Esophagus muscularis mucosa (tissue), 4 donors: ENCODE results near the gene KRT40. TPM values are rescaled to one million over a fixed set of nuclear protein-coding genes. Genes with fewer than 3 reads are reported as not detected.
"Not testable (repeated sequence)": the region's sequence is repeated elsewhere in the genome, so short reads cannot be mapped to it uniquely, and the experiment has no call there.

Experiments used
- DNase-seq: peaks from one replicate; pipeline ENCODE4 v3.0.0-alpha.2; 2017; ENCODE audit errors: extremely low spot score
- H3K27ac ChIP-seq, 4 donors: fragments of 200-600 bp; sonication (generic); replicated peaks in 1 of 4; 1 replicate in 3 of 4; 2 replicates in 1 of 4; pipeline ENCODE4 v1.5.1; 2016 to 2019; ENCODE audit warnings: mild to moderate bottlenecking in 1 of 4
- H3K27me3 ChIP-seq, 4 donors: fragments of 200-600 bp; sonication (generic); one replicate each; pipeline versions ENCODE4 v1.5.1 to v1.6.0; 2016 to 2019
- H3K36me3 ChIP-seq, 4 donors: fragments of 200-600 bp; sonication (generic); one replicate each; pipeline ENCODE4 v1.5.1; 2016 to 2019
- H3K4me1 ChIP-seq, 4 donors: fragments of 200-600 bp; sonication (generic); one replicate each; pipeline ENCODE4 v1.5.1; 2016 to 2019
- H3K4me3 ChIP-seq, 4 donors: fragments of 200-600 bp; sonication (generic); 1 replicate in 2 of 4; 2 replicates in 2 of 4; pipeline ENCODE4 v1.5.1; 2016 to 2019; ENCODE audit warnings: mild to moderate bottlenecking in 4 of 4, moderate library complexity in 1 of 4
- H3K9me3 ChIP-seq, 4 donors: fragments of 200-600 bp; sonication (generic); 1 replicate in 3 of 4; 2 replicates in 1 of 4; pipeline ENCODE4 v1.5.1; 2016 to 2019
- EP300 ChIP-seq: sonication (generic); formaldehyde crosslinking; IDR thresholded peaks from one replicate; pipeline ENCODE4 v1.6.1; 2017; ENCODE audit warnings: antibody characterized with exemption
- POLR2A ChIP-seq: fragments of 450-650 bp; IDR thresholded peaks from one replicate; pipeline ENCODE4 v1.6.1; 2017; ENCODE audit warnings: antibody characterized with exemption, moderate library complexity, mild to moderate bottlenecking, low read depth
- POLR2AphosphoS5 ChIP-seq, 2 donors: sonication (generic); formaldehyde crosslinking; IDR thresholded peaks; one replicate each; pipeline ENCODE4 v1.6.1; 2017; ENCODE audit warnings: antibody characterized with exemption in 2 of 2
- WGBS: methylation state at CpG from one replicate; pipeline ENCODE4 v1.1.5; 2018; 5-methylcytosine and 5-hydroxymethylcytosine counted together
- intact Hi-C: fragments of 100-400 bp; cut with DNase I; formaldehyde crosslinking; loops from one replicate; pipeline ENCODE4 v1.15.1; 2023
- total RNA-seq, 4 donors: library from RNA; depleted of rRNA; stranded (reverse); fragments of >200 nt; gene quantifications; one replicate each; pipeline versions ENCODE4 v1.1.0 to v1.2.1, GENCODE V29; 2016
- TF ChIP-seq, protein P1 (sequence below), 3 experiments: fragments of 200-600 bp in 2 of 3; fragments of 450-650 bp in 1 of 3; sonication (generic) in 2 of 3; IDR thresholded peaks; one replicate each; pipeline ENCODE4 v1.5.1; 2017 to 2019; ENCODE audit warnings: antibody characterized with exemption in 3 of 3, mild to moderate bottlenecking in 2 of 3, moderate library complexity in 1 of 3

KRT40 gene
- total RNA-seq, 4 donors from 2014 or later: not detected

DNA sequence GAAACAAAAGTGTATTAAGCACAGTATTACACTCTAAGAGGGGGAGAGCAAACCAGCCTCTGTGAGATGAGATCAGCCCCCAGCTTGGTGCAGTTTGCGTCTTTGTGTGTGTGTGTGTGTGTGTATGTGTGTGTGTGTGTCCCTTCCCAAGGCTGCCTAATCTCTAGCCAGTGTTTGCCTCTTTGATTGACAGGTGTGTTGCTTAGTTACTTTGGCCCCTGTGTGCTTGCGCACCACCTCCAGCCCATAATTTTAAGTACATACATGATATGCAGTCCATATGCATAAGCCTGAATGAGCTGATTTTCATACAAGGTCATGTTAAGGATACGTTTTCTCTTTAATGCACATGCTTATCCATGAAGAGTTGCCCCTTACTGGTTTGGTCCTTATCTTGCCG, 17.7 kb upstream of the KRT40 start:
- no peak for TF ChIP-seq EP300
- TF ChIP-seq, protein P1, sequence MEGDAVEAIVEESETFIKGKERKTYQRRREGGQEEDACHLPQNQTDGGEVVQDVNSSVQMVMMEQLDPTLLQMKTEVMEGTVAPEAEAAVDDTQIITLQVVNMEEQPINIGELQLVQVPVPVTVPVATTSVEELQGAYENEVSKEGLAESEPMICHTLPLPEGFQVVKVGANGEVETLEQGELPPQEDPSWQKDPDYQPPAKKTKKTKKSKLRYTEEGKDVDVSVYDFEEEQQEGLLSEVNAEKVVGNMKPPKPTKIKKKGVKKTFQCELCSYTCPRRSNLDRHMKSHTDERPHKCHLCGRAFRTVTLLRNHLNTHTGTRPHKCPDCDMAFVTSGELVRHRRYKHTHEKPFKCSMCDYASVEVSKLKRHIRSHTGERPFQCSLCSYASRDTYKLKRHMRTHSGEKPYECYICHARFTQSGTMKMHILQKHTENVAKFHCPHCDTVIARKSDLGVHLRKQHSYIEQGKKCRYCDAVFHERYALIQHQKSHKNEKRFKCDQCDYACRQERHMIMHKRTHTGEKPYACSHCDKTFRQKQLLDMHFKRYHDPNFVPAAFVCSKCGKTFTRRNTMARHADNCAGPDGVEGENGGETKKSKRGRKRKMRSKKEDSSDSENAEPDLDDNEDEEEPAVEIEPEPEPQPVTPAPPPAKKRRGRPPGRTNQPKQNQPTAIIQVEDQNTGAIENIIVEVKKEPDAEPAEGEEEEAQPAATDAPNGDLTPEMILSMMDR (IDR thresholded peaks at IDR 0.05): no peak
- TF ChIP-seq POLR2AphosphoS5 (IDR thresholded peaks at IDR 0.05): no peak
- no peak for TF ChIP-seq POLR2A
- 85% methylated on average over 4 of the region's 4 CpGs for WGBS
- no peaks in the 10 kb centered on the region for H3K4me1 ChIP-seq
- H3K36me3 ChIP-seq: no peaks in the 10 kb centered on the region
- no peak overlapping the region for H3K4me3 ChIP-seq
- intact Hi-C loops: no loop called here
- DNase-seq: no peak
- H3K27me3 ChIP-seq: peaks cover 0 to 12% (median 0%) of the 10 kb centered on the region in 4 donors
- no peaks in the 10 kb centered on the region for H3K9me3 ChIP-seq
- H3K27ac ChIP-seq: no peak overlapping the region

DNA sequence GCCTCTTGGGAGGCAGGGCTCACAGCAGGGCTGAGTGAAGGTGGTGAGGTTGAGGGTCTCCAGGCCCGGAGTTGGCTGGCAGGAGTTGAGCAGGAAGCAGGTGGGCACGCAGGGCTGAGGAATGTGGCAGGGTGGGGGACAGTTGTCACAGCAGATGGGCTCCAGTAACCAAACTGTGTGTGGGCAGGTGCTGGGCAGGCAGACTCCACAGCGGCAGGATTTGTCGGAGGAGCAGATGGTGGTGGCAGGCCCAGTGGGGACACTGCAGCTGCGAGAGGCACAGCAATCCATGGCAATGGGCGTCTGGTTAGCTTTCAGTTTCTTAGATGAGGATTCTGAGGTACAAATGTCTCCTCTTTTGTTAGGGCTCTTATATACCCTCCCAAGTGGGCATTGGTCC, 15.4 kb upstream of the KRT40 start, which contains the start of gene KRTAP3-2:
TSS of gene KRTAP3-2 (minus strand) at position 344 of the 400 bp plus-strand sequence. CDS start at position 291, 53 bp downstream.
- H3K36me3 ChIP-seq, H3K4me1 ChIP-seq, intact Hi-C loops, H3K4me3 ChIP-seq, DNase-seq, H3K27ac ChIP-seq, H3K9me3 ChIP-seq: not testable (repeated sequence)
- 90% methylated on average over 4 of the region's 6 CpGs for WGBS
- H3K27me3 ChIP-seq: peaks cover 0 to 12% (median 0%) of the 10 kb centered on the region in 4 donors

DNA sequence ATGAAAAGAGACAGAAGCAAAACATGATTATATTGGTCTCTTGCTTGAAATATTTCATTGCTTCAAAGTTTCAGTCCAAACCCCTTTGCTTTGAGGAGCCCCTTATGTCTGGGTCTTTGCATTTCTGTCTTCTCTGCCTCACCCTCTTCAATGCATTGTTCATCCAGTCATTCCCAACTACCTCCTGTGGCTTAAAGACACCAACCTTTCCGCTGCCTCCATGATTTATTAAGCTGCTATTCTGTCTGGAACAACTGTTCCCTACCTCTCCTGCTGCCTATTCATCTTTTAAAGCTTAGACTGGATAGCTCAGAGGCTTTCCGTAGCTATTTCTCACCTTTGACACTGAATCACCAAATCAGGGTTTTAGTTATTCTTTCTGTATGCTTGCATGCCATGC, 13.2 kb upstream of the KRT40 start:
- Histone ChIP-seq H3K36me3 (no peaks in the 10 kb centered on the region), H3K27ac (no peak overlapping the region), H3K27me3 (peaks cover 0 to 12% (median 0%) of the 10 kb centered on the region in 4 donors), H3K9me3 (no peaks in the 10 kb centered on the region), H3K4me3 (no peak overlapping the region), H3K4me1 (no peaks in the 10 kb centered on the region)
- intact Hi-C loops: no loop called here
- DNase-seq: no peak
- WGBS: 64% methylated on average over 2 of the region's 2 CpGs
- TF ChIP-seq, protein P1 (IDR thresholded peaks at IDR 0.05): no peak
- TF ChIP-seq POLR2A (no peak), EP300 (no peak), POLR2AphosphoS5 (IDR thresholded peaks at IDR 0.05) (no peak)

DNA sequence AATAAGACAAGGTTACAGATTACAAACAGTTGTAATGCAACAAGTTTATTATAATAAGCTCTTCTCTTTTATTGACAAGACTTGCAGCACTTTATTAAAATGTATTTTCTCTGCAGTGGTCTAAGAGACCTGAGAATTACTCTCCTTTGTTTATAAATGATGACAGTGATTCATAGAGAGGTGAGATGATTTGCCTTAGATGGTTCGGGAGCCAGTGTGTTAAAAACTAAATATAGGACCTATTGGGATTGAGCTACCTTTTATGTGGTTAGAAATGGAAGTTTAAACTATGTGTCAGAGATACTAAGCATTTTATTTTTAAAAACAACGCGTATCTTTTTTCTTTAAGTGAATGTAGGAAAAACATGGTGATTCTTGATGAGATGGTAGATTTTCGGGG, 12.7 kb upstream of the KRT40 start:
- H3K27ac ChIP-seq: no peak overlapping the region
- H3K27me3 ChIP-seq: peaks cover 0 to 12% (median 0%) of the 10 kb centered on the region in 4 donors
- intact Hi-C loops: no loop called here
- TF ChIP-seq POLR2AphosphoS5 (IDR thresholded peaks at IDR 0.05) (no peak), EP300 (no peak), POLR2A (no peak)
- TF ChIP-seq, protein P1 (IDR thresholded peaks at IDR 0.05): no peak
- H3K4me3 ChIP-seq: no peak overlapping the region
- no peaks in the 10 kb centered on the region for H3K4me1 ChIP-seq
- no peaks in the 10 kb centered on the region for H3K9me3 ChIP-seq
- 56% methylated on average over 4 of the region's 4 CpGs for WGBS
- H3K36me3 ChIP-seq: no peaks in the 10 kb centered on the region
- no peak for DNase-seq

DNA sequence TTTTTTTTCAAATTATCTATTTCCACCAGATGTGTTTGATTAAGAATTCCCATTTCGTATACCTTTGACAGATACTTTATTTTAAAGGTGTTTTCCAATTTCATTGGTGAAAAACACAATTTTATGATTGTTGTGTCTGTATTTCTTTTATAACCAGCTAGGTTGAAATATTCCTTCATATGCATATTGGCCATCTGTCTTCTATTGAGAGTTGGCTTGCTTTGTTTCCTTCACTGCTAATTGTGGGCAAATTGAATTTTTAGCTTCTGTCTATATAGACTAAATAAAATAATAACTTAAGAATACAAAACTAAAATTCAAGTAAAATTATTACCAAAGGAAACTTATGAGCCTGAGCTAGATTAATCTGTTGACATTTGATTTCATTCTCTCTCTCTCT, 11.0 kb upstream of the KRT40 start:
- no peaks in the 10 kb centered on the region for H3K4me1 ChIP-seq
- no peaks in the 10 kb centered on the region for H3K9me3 ChIP-seq
- peaks cover 0 to 12% (median 2%) of the 10 kb centered on the region in 4 donors for H3K27me3 ChIP-seq
- TF ChIP-seq, protein P1 (IDR thresholded peaks at IDR 0.05): no peak
- 82% methylated on average over 1 of the region's 1 CpG for WGBS
- intact Hi-C loops: no loop called here
- H3K27ac ChIP-seq: no peak overlapping the region
- no peak for DNase-seq
- H3K4me3 ChIP-seq: no peak overlapping the region
- H3K36me3 ChIP-seq: no peaks in the 10 kb centered on the region
